Measurements from ENCODE around the gene ZNF878.
"Not testable (repeated sequence)": the region's sequence is repeated elsewhere in the genome, so short reads cannot be mapped to it uniquely, and the experiment has no call there.

Gene ZNF878

GRCh38 chr19:12052497-12053169 lies at the start of gene ZNF878:
Gene ZNF878 (minus strand): TSS chr19:12052961. CDS start chr19:12052801, 160 bp downstream.
- peak; percentile 91 for DNase-seq (ENCODE audit: low spot score)

- no peak for DNase-seq (ENCODE audit: low spot score)
Measured at GRCh38 chr19:12098040-12098439, 45.3 kb upstream of the ZNF878 start.

- DNase-seq (ENCODE audit: low spot score), result no peak
Measured at GRCh38 chr19:12095111-12095790, 42.5 kb upstream of the ZNF878 start.

GRCh38 chr19:12093777-12094176 lies 41.0 kb upstream of the ZNF878 start:
- DNase-seq (ENCODE audit: low spot score), result no peak

- no peak for DNase-seq (ENCODE audit: low spot score)
Measured at GRCh38 chr19:12092956-12093355, 40.2 kb upstream of the ZNF878 start.

GRCh38 chr19:12092065-12092867 lies 39.5 kb upstream of the ZNF878 start:
- peak; percentile 96 for DNase-seq (ENCODE audit: low spot score)

GRCh38 chr19:12090807-12091206 lies 38.0 kb upstream of the ZNF878 start:
- DNase-seq (ENCODE audit: low spot score), result peak; percentile 67

- no peak for DNase-seq (ENCODE audit: low spot score)
Measured at GRCh38 chr19:12085074-12085818, 32.5 kb upstream of the ZNF878 start.

GRCh38 chr19:12083336-12083735 lies 30.6 kb upstream of the ZNF878 start:
- not testable (repeated sequence) for DNase-seq (ENCODE audit: low spot score)

- DNase-seq (ENCODE audit: low spot score), result no peak
Measured at GRCh38 chr19:12077375-12077774, 24.6 kb upstream of the ZNF878 start.

GRCh38 chr19:12076331-12076730 lies 23.6 kb upstream of the ZNF878 start:
- not testable (repeated sequence) for DNase-seq (ENCODE audit: low spot score)

GRCh38 chr19:12075538-12076139 lies 22.9 kb upstream of the ZNF878 start:
- DNase-seq (ENCODE audit: low spot score), result no peak

GRCh38 chr19:12064590-12065538 lies 12.1 kb upstream of the ZNF878 start, which contains the start of gene ZNF844:
Gene ZNF844 (plus strand): TSS chr19:12064731. CDS start chr19:12064874, 143 bp downstream.
- peak; percentile 96 for DNase-seq (ENCODE audit: low spot score)

- no peak for DNase-seq (ENCODE audit: low spot score)
Measured at GRCh38 chr19:12055784-12056183, 3.0 kb upstream of the ZNF878 start.

- DNase-seq (ENCODE audit: low spot score), result no peak
Measured at GRCh38 chr19:12052091-12052496, 667 bp downstream of the ZNF878 start.

- no peak for DNase-seq (ENCODE audit: low spot score)
Measured at GRCh38 chr19:12047868-12048267, 4.9 kb downstream of the ZNF878 start.

GRCh38 chr19:12043752-12044422 lies 8.9 kb downstream of the ZNF878 start:
- no peak for DNase-seq (ENCODE audit: low spot score)

- no peak for DNase-seq (ENCODE audit: low spot score)
Measured at GRCh38 chr19:12042893-12043292, 9.9 kb downstream of the ZNF878 start.

- DNase-seq (ENCODE audit: low spot score), result peak; percentile 97
Measured at GRCh38 chr19:12035220-12036172, 17.3 kb downstream of the ZNF878 start, which contains the start of gene ZNF433. Gene ZNF433 (minus strand): TSS chr19:12035679. CDS start chr19:12035539, 140 bp downstream.

Measured in hepatic stellate cell (primary cell).